ENCODE measurements around the gene XKR8. TPM values are rescaled to one million over a fixed set of nuclear protein-coding genes. Genes with fewer than 3 reads are reported as not detected.

The XKR8 gene
- total and polyA plus RNA-seq, 10 of the 15 experiments (the other 5 are each of a cell fraction or from before 2014, with no cell fraction given), result 0.80 to 3.7 (median 2.6) TPM

GRCh38 chr1:27936370-27936769, 23.4 kb upstream of the XKR8 start:
- ChIA-PET CTCF (interaction anchor here (1.3 to 1.5 kb wide), 2 partner anchors 44 to 151 kb away, joined by 3 read pairs; no protein-coding TSS in a partner anchor), RAD21 (ENCODE audit: unreplicated experiment) (no interaction called here), POLR2A (interaction anchor here (0.7 to 1.0 kb wide), 2 partner anchors 20 to 273 kb away, joined by 3 to 7 read pairs; no protein-coding TSS in a partner anchor), SMC1A (ENCODE audit: uncharacterized antibody, unreplicated experiment) (interaction anchor here (1.0 to 2.3 kb wide), 3 partner anchors 10 to 84 kb away, joined by 3 to 8 read pairs (median 3); no protein-coding TSS in a partner anchor)
- H3K36me3 ChIP-seq (ENCODE audit: control insufficient read depth in 2 of 2, insufficient read depth in 2 of 2, low read length in 1 of 2), result no peaks in the 10 kb centered on the region
- peaks cover 0 to 2% of the 10 kb centered on the region in 2 experiments; a peak in 2 of 4 replicates for H3K27me3 ChIP-seq (replicated peaks in 1 of 2; ENCODE audit: control insufficient read depth in 2 of 2, insufficient read depth in 2 of 2, low read length in 1 of 2)
- 80% methylated on average over 4 of the region's 5 CpGs for WGBS (ENCODE audit: insufficient coverage, insufficient replicate concordance, low lambda C conversion rate, missing lambda C conversion rate)
- no peak overlapping the region for H3K27ac ChIP-seq (ENCODE audit: control insufficient read depth, insufficient read depth)
- in situ Hi-C loops (cut with MboI) (loop anchor here (5.0 kb wide), 1 partner anchor 51 kb away; no protein-coding TSS in a partner anchor), intact Hi-C loops (cut with micrococcal nuclease; ENCODE audit: unreplicated experiment) (no loop called here)
- H2AFZ ChIP-seq (ENCODE audit: control insufficient read depth, low read depth, low read length), result no peak overlapping the region
- no peak for DNase-seq (ENCODE audit: low read depth, low spot score)
- no peak overlapping the region for H3K4me3 ChIP-seq
- H3K9ac ChIP-seq (ENCODE audit: control insufficient read depth, insufficient read depth, low read length), result no peak overlapping the region
- no peak for ATAC-seq
- no peak overlapping the region for H3K4me2 ChIP-seq (ENCODE audit: control insufficient read depth, insufficient read depth)
- peaks cover 7% of the 10 kb centered on the region for H3K4me1 ChIP-seq (ENCODE audit: control insufficient read depth, insufficient read depth, low read length)
- no peak for FAIRE-seq
- no peaks in the 10 kb centered on the region for H3K79me2 ChIP-seq (ENCODE audit: control insufficient read depth, insufficient read depth, low read length)
- no TSS peak for BruUV-seq (replicated peaks)
- no peaks in the 10 kb centered on the region for H4K20me1 ChIP-seq (ENCODE audit: control insufficient read depth, insufficient read depth)
- TF ChIP-seq ZSCAN29 (IDR thresholded peaks at IDR 0.05) (no peak), BRCA1 (IDR thresholded peaks at IDR 0.05; ENCODE audit: low read depth, low read length) (no peak), FOS (IDR thresholded peaks at IDR 0.05; ENCODE audit: borderline replicate concordance, extremely low read depth, insufficient read length) (no peak), ETV6 (conservative IDR thresholded peaks at IDR 0.05 in 1 of 2, IDR thresholded peaks at IDR 0.05 in 1 of 2; ENCODE audit: borderline replicate concordance in 1 of 2, low read depth in 1 of 2) (no peak), SPI1 (IDR thresholded peaks at IDR 0.05; ENCODE audit: borderline replicate concordance, insufficient read depth, low read depth, low read length) (no peak), RB1 (IDR thresholded peaks at IDR 0.05; ENCODE audit: borderline replicate concordance) (no peak), NFIC (IDR thresholded peaks at IDR 0.05; ENCODE audit: low read depth, low read length) (no peak), BHLHE40 (IDR thresholded peaks at IDR 0.05; ENCODE audit: borderline replicate concordance in 1 of 2, low read depth in 2 of 2, low read length in 1 of 2) (no peak), MEF2A (IDR thresholded peaks at IDR 0.05; ENCODE audit: insufficient read depth, low read depth, low read length) (no peak), ZNF207 (IDR thresholded peaks at IDR 0.05; ENCODE audit: borderline replicate concordance) (no peak), CBFB (IDR thresholded peaks at IDR 0.05; ENCODE audit: low read depth) (no peak), TARDBP (IDR thresholded peaks at IDR 0.05; ENCODE audit: borderline replicate concordance) (no peak), IRF4 (IDR thresholded peaks at IDR 0.05; ENCODE audit: low read depth, low read length) (no peak), NKRF (conservative IDR thresholded peaks at IDR 0.05) (no peak), NR2C2 (IDR thresholded peaks at IDR 0.05; ENCODE audit: borderline replicate concordance, control insufficient read depth, insufficient read length, low read depth) (no peak), PAX8 (IDR thresholded peaks at IDR 0.05) (no peak)
- no peaks in the 10 kb centered on the region for H3K9me3 ChIP-seq (replicated peaks; ENCODE audit: control insufficient read depth, insufficient read depth, low read length)

Data from GM12878 (cell line).